Gastroesophageal sphincter (tissue), 4 donors: Measurements from ENCODE around the gene CEBPA. TPM values are rescaled to one million over a fixed set of nuclear protein-coding genes. Genes with fewer than 3 reads are reported as not detected.
A peak's percentile ranks its signal among the peaks of the same experiment; 100 is the strongest.

ENCODE experiments used
- ATAC-seq: fragments of 150-250 bp; one replicate; pipeline ENCODE4 v1.9.1; 2016; ENCODE audit warnings: mild to moderate bottlenecking, moderate library complexity
- H3K27ac ChIP-seq, 4 donors: fragments of 200-600 bp; sonication (generic) in 3 of 4; 1 replicate in 3 of 4; 2 replicates in 1 of 4; pipeline ENCODE4 v1.5.1; 2016 to 2019
- H3K27me3 ChIP-seq: fragments of 200-600 bp; sonication (generic); one replicate; pipeline ENCODE4 v1.5.1; 2019
- H3K36me3 ChIP-seq, 2 donors: fragments of 200-600 bp; sonication (generic); one replicate each; pipeline ENCODE4 v1.5.1; 2019; ENCODE audit warnings: control low read depth in 1 of 2
- H3K4me1 ChIP-seq, 3 donors: fragments of 200-600 bp; sonication (generic); 1 replicate in 2 of 3; 2 replicates in 1 of 3; pipeline ENCODE4 v1.5.1; 2016 to 2019; ENCODE audit warnings: control low read depth in 2 of 3
- H3K4me3 ChIP-seq, 2 donors: fragments of 200-600 bp; sonication (generic); one replicate each; pipeline ENCODE4 v1.5.1; 2019; ENCODE audit warnings: mild to moderate bottlenecking in 1 of 2, moderate library complexity in 1 of 2
- H3K9me3 ChIP-seq, 3 donors: fragments of 200-600 bp; sonication (generic); one replicate each; pipeline ENCODE4 v1.5.1; 2017 to 2019; ENCODE audit warnings: control low read depth in 2 of 3
- EP300 ChIP-seq: sonication (generic); formaldehyde crosslinking; IDR thresholded peaks from one replicate; pipeline ENCODE4 v1.6.1; 2017; ENCODE audit warnings: antibody characterized with exemption, mild to moderate bottlenecking
- POLR2A ChIP-seq, 2 donors: fragments of 450-650 bp; IDR thresholded peaks; one replicate each; pipeline ENCODE4 v1.6.1; 2017; ENCODE audit warnings: antibody characterized with exemption in 2 of 2, mild to moderate bottlenecking in 2 of 2, moderate library complexity in 1 of 2
- POLR2AphosphoS5 ChIP-seq: sonication (generic); formaldehyde crosslinking; IDR thresholded peaks from one replicate; pipeline ENCODE4 v1.6.1; 2017; ENCODE audit warnings: antibody characterized with exemption
- WGBS, 2 donors: methylation state at CpG; one replicate each; pipeline ENCODE4 v1.1.5; 2018; ENCODE audit warnings: low coverage in 1 of 2; 5-methylcytosine and 5-hydroxymethylcytosine counted together
- total RNA-seq, 4 donors: library from RNA; depleted of rRNA; stranded (reverse); fragments of >200 nt; gene quantifications; one replicate each; pipeline ENCODE4 v1.1.0, GENCODE V29; 2016
- TF ChIP-seq, protein P1 (sequence below), 4 experiments: fragments of 200-600 bp in 2 of 4; fragments of 450-650 bp in 2 of 4; sonication (generic) in 1 of 4; IDR thresholded peaks; one replicate each; pipeline ENCODE4 v1.5.1; 2017 to 2019; ENCODE audit warnings: antibody characterized with exemption in 4 of 4, mild to moderate bottlenecking in 2 of 4, moderate library complexity in 2 of 4

The CEBPA gene
- total RNA-seq, 4 donors from 2014 or later, result 7.0 to 11.3 (median 9.0) TPM

- Histone ChIP-seq H3K4me1 (peaks cover 0 to 20% (median 0%) of the 10 kb centered on the region in 3 donors), H3K9me3 (peaks cover 0 to 17% (median 0%) of the 10 kb centered on the region in 3 donors), H3K27me3 (peaks cover 5% of the 10 kb centered on the region), H3K27ac (peak overlapping the region in 3 of 4 donors; percentile 29 to 48 (median 45)), H3K36me3 (no peaks in the 10 kb centered on the region), H3K4me3 (no peak overlapping the region)
- ATAC-seq, result peak; percentile 76
- 4 to 36% methylated on average over 4 to 7 of the region's 22 CpGs for WGBS, 2 donors
- no peak for TF ChIP-seq POLR2A (IDR thresholded peaks at IDR 0.05)
- TF ChIP-seq POLR2AphosphoS5, result peak; percentile 37
These were observed 8.9 kb downstream of the CEBPA start for GRCh38 chr19:33293255-33294057.

DNA sequence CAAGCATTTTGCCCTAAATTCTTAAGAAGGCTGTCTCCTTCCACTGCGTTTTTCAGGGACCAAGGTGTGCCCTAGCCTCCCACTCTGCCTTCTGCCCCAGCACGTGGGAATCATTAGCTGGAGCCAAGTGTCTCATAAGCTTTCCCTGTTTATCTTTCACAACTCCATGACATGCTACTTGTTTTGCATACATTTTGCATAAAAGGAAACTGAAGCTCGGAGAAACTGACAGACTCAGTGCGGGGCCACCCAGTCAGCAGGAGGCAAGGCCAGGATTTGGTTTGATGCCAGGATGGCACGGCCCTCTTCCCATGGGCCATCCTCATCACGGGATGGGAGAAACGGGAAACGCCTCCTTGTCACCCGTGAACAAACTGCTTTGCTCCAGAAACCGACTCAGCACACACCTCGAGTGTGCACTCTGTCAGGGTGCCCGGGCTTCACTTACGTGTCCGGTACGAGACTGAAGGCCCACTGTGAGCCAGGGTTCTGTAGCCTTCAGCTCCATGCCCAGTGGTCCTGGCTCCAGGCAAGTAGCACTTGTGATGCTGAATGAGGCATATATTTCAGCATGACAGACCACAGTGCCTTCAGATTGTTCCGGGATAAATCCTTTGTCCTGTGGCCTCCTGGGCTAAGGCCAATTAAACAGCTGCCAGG lies 9.6 kb downstream of the CEBPA start:
- TF ChIP-seq, protein P1, sequence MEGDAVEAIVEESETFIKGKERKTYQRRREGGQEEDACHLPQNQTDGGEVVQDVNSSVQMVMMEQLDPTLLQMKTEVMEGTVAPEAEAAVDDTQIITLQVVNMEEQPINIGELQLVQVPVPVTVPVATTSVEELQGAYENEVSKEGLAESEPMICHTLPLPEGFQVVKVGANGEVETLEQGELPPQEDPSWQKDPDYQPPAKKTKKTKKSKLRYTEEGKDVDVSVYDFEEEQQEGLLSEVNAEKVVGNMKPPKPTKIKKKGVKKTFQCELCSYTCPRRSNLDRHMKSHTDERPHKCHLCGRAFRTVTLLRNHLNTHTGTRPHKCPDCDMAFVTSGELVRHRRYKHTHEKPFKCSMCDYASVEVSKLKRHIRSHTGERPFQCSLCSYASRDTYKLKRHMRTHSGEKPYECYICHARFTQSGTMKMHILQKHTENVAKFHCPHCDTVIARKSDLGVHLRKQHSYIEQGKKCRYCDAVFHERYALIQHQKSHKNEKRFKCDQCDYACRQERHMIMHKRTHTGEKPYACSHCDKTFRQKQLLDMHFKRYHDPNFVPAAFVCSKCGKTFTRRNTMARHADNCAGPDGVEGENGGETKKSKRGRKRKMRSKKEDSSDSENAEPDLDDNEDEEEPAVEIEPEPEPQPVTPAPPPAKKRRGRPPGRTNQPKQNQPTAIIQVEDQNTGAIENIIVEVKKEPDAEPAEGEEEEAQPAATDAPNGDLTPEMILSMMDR (IDR thresholded peaks at IDR 0.05), result no peak
- TF ChIP-seq POLR2AphosphoS5 (no peak), POLR2A (IDR thresholded peaks at IDR 0.05) (no peak), EP300 (no peak)
- ATAC-seq, result peak; percentile 29
- peak overlapping the region in 3 of 4 donors; percentile 29 to 48 (median 45) for H3K27ac ChIP-seq
- H3K4me1 ChIP-seq, result peaks cover 0 to 20% (median 0%) of the 10 kb centered on the region in 3 donors
- WGBS, 2 donors, result 38 to 56% methylated on average over 3 to 6 of the region's 16 CpGs
- peaks cover 5% of the 10 kb centered on the region for H3K27me3 ChIP-seq
- H3K36me3 ChIP-seq, result no peaks in the 10 kb centered on the region
- H3K9me3 ChIP-seq, result peaks cover 0 to 24% (median 0%) of the 10 kb centered on the region in 3 donors
- no peak overlapping the region for H3K4me3 ChIP-seq

DNA sequence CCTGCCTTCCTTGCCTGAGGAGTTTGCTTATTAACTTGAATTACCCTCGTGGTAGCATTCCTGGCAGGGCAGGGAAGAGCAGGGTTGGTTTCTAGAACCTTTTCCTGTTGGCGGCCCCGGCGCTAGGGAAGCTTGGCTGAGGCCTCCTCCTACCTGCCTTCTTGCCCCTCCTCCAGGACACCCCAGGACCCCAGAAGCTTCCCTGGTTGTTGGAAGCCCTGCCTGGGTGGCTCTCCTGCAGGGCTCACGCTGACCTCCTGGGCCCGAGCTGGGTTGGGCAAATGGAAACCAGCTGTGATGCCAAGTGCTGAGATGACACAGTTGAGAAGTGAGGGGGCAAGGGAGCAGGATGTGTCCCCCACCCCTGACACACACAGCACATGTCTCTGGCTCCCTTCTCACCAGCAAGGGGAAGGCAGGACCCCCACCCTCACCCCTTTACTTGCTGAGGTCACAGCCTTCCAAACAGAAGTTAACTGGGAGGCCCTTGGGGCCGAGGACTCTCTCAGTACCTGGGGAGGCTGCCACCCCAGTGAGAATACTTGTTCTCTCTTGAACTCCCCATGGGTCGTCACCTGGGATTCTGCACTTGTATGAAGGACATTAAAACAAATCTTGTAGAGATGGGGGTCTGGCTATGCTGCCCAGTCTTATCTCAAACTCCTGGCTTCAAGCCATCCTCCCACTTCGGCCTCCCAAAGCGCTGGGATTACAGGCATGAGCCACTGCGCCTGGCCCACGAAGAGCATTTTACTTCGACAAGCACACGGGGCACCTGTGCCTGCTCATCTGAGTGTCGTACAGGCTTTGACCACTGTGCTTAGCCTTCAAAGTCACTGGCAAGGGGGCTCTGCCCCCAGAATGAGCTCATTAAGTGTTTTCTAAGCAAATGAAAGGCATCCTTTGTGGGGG lies 10.5 kb downstream of the CEBPA start:
- H3K9me3 ChIP-seq, result peaks cover 0 to 29% (median 0%) of the 10 kb centered on the region in 3 donors
- no peak overlapping the region for H3K27ac ChIP-seq
- 95 to 100% methylated on average over 4 of the region's 15 CpGs for WGBS, 2 donors
- no peak overlapping the region for H3K4me3 ChIP-seq
- no peak for TF ChIP-seq POLR2AphosphoS5
- TF ChIP-seq POLR2A (IDR thresholded peaks at IDR 0.05), result no peak
- TF ChIP-seq, protein P1 (IDR thresholded peaks at IDR 0.05), result no peak
- no peak for TF ChIP-seq EP300
- peaks cover 5% of the 10 kb centered on the region for H3K27me3 ChIP-seq
- no peaks in the 10 kb centered on the region for H3K36me3 ChIP-seq
- no peak for ATAC-seq
- H3K4me1 ChIP-seq, result peaks cover 0 to 20% (median 0%) of the 10 kb centered on the region in 3 donors

DNA sequence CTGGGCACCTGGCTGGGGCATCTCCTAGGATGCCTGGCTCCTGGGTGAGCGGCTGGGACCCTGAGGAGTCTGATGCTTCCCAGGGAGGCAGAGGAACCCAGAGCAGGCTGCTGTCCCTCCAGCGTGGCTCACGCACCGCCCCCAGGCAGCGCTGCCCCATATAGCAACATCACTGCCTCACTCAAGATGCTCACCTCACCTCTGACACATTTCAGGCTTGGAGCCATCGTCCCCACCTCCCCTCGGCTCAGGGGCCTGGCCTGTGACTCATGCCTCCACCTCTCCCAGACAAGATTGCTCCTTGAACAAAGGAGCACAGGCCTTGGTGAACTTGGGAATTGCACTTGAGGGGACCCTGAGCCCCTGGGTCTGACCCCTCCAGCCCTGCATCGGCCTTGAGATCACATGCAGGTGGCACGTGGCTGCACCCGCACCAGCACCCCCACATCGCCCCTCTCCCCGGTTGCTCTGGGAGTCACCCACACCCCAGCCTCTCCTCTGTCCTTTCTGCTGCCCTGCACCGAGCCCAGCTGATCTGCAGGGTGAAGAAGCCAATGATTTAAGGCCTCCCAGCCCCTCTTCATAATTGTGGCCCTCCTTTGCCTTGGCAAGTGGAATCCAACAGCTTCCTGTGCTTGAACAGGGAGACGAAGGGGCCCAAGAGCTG lies 11.2 kb downstream of the CEBPA start:
- ATAC-seq, result no peak
- Histone ChIP-seq H3K36me3 (no peaks in the 10 kb centered on the region), H3K27ac (no peak overlapping the region), H3K27me3 (peaks cover 8% of the 10 kb centered on the region), H3K4me3 (no peak overlapping the region), H3K9me3 (peaks cover 0 to 29% (median 0%) of the 10 kb centered on the region in 3 donors), H3K4me1 (peaks cover 0 to 20% (median 0%) of the 10 kb centered on the region in 3 donors)
- 60% methylated on average over 2 of the region's 14 CpGs; no CpG with 5 or more reads in 1 of the 2 donors for WGBS, 2 donors
- TF ChIP-seq POLR2A (IDR thresholded peaks at IDR 0.05) (no peak), POLR2AphosphoS5 (no peak), EP300 (no peak)
- TF ChIP-seq, protein P1 (IDR thresholded peaks at IDR 0.05), result no peak
